OCI-LY7 (cell line): Measurements from ENCODE around the gene KCNJ2. TPM values are rescaled to one million over a fixed set of nuclear protein-coding genes. Genes with fewer than 3 reads are reported as not detected.

Source experiments
- BruUV-seq: library from RNA; stranded (reverse); fragments of 400-500 nt; replicated peaks from 2 replicates; lab custom pipeline; 2021; lab: Mats Ljungman, UMichigan
- CTCF ChIA-PET: fragments of 300-600 bp; sonication (Branson Sonifier 250); formaldehyde crosslinking; loops from one replicate; lab custom pipeline; 2022; ENCODE audit warnings: antibody characterized with exemption; ENCODE audit not compliant: unreplicated experiment; lab: Charles Lee
- POLR2A ChIA-PET: fragments of 300-600 bp; sonication (Branson Sonifier 250); formaldehyde crosslinking; loops from one replicate; lab custom pipeline; 2022; ENCODE audit warnings: antibody characterized with exemption; lab: Charles Lee
- DNase-seq: peaks from one replicate; pipeline ENCODE4 v3.0.0-alpha.2; 2015; ENCODE audit warnings: low spot score
- H2AFZ ChIP-seq: fragments of 200-600 bp; sonication (generic), shearing (Covaris generic); 2 replicates; pipeline ENCODE4 v1.6.1; 2014; ENCODE audit warnings: mild to moderate bottlenecking, antibody characterized with exemption, low read length, moderate library complexity
- H3K27ac ChIP-seq: fragments of 200-600 bp; sonication (generic); 2 replicates; pipeline ENCODE4 v1.5.1; 2014; ENCODE audit warnings: mixed run types, low read depth, mild to moderate bottlenecking, moderate library complexity, low read length, inconsistent platforms; ENCODE audit not compliant: poor library complexity, severe bottlenecking
- H3K36me3 ChIP-seq: fragments of 200-600 bp; sonication (generic); 2 replicates; pipeline ENCODE4 v1.6.1; 2014; ENCODE audit warnings: mild to moderate bottlenecking, antibody characterized with exemption, low read length, moderate library complexity, mixed read lengths; ENCODE audit not compliant: insufficient read depth
- H3K4me1 ChIP-seq: fragments of 200-600 bp; sonication (generic); 2 replicates; pipeline ENCODE4 v1.5.1; 2014; ENCODE audit warnings: mild to moderate bottlenecking, low read length; ENCODE audit not compliant: insufficient read depth, poor library complexity, severe bottlenecking
- H3K4me2 ChIP-seq: fragments of 200-600 bp; sonication (generic); 2 replicates; pipeline ENCODE4 v1.6.1; 2014; ENCODE audit warnings: mild to moderate bottlenecking, low read length
- H3K4me3 ChIP-seq: fragments of 200-600 bp; sonication (generic); 2 replicates; pipeline ENCODE4 v1.5.1; 2014; ENCODE audit warnings: mild to moderate bottlenecking, low read depth, low read length; ENCODE audit not compliant: poor library complexity, severe bottlenecking
- H3K79me2 ChIP-seq: fragments of 200-600 bp; sonication (generic); 2 replicates; pipeline ENCODE4 v1.6.1; 2016; ENCODE audit warnings: low read depth, mild to moderate bottlenecking, low read length, moderate library complexity, mixed read lengths; ENCODE audit not compliant: insufficient read depth
- H3K9me2 ChIP-seq: fragments of 200-600 bp; sonication (generic); 2 replicates; pipeline ENCODE4 v1.6.1; 2016; ENCODE audit warnings: mild to moderate bottlenecking, low read length, mixed read lengths; ENCODE audit not compliant: insufficient read depth
- H3K9me3 ChIP-seq: fragments of 200-600 bp; sonication (generic); 2 replicates; pipeline ENCODE4 v1.6.1; 2014; ENCODE audit warnings: mild to moderate bottlenecking, mixed run types, low read length, mixed read lengths
- H4K20me1 ChIP-seq: fragments of 200-600 bp; sonication (generic); 2 replicates; pipeline ENCODE4 v1.6.1; 2014; ENCODE audit warnings: mild to moderate bottlenecking, antibody characterized with exemption, low read length, moderate library complexity, mixed read lengths; ENCODE audit not compliant: insufficient read depth
- CTCF ChIP-seq: fragments of 200-600 bp; sonication (generic); conservative IDR thresholded peaks from 2 replicates; pipeline ENCODE4 v1.5.1; 2014; ENCODE audit warnings: mild to moderate bottlenecking, antibody characterized with exemption, low read length, moderate library complexity, mixed read lengths
- EZH2phosphoT487 ChIP-seq: fragments of 200-600 bp; sonication (generic); IDR thresholded peaks from 2 replicates; pipeline ENCODE4 v1.6.1; 2018; ENCODE audit warnings: low read depth, borderline replicate concordance, mild to moderate bottlenecking, mixed run types, antibody characterized with exemption, low read length, moderate library complexity, mixed read lengths
- intact Hi-C: fragments of 100-400 bp; cut with micrococcal nuclease; formaldehyde crosslinking; loops from one replicate; pipeline ENCODE4 v1.10.0; 2022; ENCODE audit not compliant: unreplicated experiment
- total RNA-seq, 2 experiments: library from RNA; depleted of rRNA in 1 of 2; stranded (reverse); fragments of >200 nt in 1 of 2; shearing (Covaris generic) in 1 of 2; gene quantifications; 2 replicates each; pipeline ENCODE4 v1.2.3, GENCODE V29; 2014 to 2022

Gene KCNJ2
- total RNA-seq, 2 experiments from 2014 or later, result 0.55 to 0.88 TPM

- H2AFZ ChIP-seq, result no peak overlapping the region
- ChIA-PET POLR2A (interaction anchor here (0.5 to 2.1 kb wide), 4 partner anchors 14 to 590 kb away, joined by 3 to 6 read pairs (median 4); no protein-coding TSS in a partner anchor), CTCF (no interaction called here)
- H3K79me2 ChIP-seq, result no peaks in the 10 kb centered on the region
- H3K4me3 ChIP-seq, result no peak overlapping the region
- no peaks in the 10 kb centered on the region for H3K36me3 ChIP-seq
- no peak overlapping the region for H3K27ac ChIP-seq
- no peaks in the 10 kb centered on the region for H3K9me3 ChIP-seq
- H4K20me1 ChIP-seq, result no peaks in the 10 kb centered on the region
- DNase-seq, result no peak
- BruUV-seq, result no TSS peak
- H3K9me2 ChIP-seq, result no peaks in the 10 kb centered on the region
- no peak for TF ChIP-seq CTCF
- no peak for TF ChIP-seq EZH2phosphoT487
- no peaks in the 10 kb centered on the region for H3K4me1 ChIP-seq
- intact Hi-C loops, result loop anchor here (5.0 kb wide), 1 partner anchor 414 kb away; no protein-coding TSS in a partner anchor
- H3K4me2 ChIP-seq, result no peak overlapping the region
These were observed 31.0 kb upstream of the KCNJ2 start for GRCh38 chr17:70138291-70138865.

GRCh38 chr17:70139449-70139993, 29.8 kb upstream of the KCNJ2 start:
- no peaks in the 10 kb centered on the region for H3K9me2 ChIP-seq
- no TSS peak for BruUV-seq
- no peak overlapping the region for H3K4me3 ChIP-seq
- no peak overlapping the region for H3K4me2 ChIP-seq
- H3K4me1 ChIP-seq, result no peaks in the 10 kb centered on the region
- H3K9me3 ChIP-seq, result no peaks in the 10 kb centered on the region
- intact Hi-C loops, result loop anchor here (5.0 kb wide), 1 partner anchor 413 kb away; no protein-coding TSS in a partner anchor
- H3K79me2 ChIP-seq, result no peaks in the 10 kb centered on the region
- H3K27ac ChIP-seq, result no peak overlapping the region
- no peak for TF ChIP-seq EZH2phosphoT487
- no peak for TF ChIP-seq CTCF
- no peak for DNase-seq
- CTCF ChIA-PET, result no interaction called here
- H4K20me1 ChIP-seq, result no peaks in the 10 kb centered on the region
- no peaks in the 10 kb centered on the region for H3K36me3 ChIP-seq
- no peak overlapping the region for H2AFZ ChIP-seq
- POLR2A ChIA-PET, result interaction anchor here (0.6 to 2.1 kb wide), 9 partner anchors 10 to 731 kb away, joined by 3 to 6 read pairs (median 4); no protein-coding TSS in a partner anchor
